Measurements from ENCODE around the gene DAB2IP.
"Not testable (repeated sequence)": the region's sequence is repeated elsewhere in the genome, so short reads cannot be mapped to it uniquely, and the experiment has no call there.

Gene DAB2IP

GRCh38 chr9:121727295-121728020 lies 76.0 kb downstream of the DAB2IP start:
- DNase-seq (ENCODE audit: low read depth): no peak

- DNase-seq (ENCODE audit: low read depth): no peak
These were observed 77.5 kb downstream of the DAB2IP start for GRCh38 chr9:121728916-121729315.

DNA sequence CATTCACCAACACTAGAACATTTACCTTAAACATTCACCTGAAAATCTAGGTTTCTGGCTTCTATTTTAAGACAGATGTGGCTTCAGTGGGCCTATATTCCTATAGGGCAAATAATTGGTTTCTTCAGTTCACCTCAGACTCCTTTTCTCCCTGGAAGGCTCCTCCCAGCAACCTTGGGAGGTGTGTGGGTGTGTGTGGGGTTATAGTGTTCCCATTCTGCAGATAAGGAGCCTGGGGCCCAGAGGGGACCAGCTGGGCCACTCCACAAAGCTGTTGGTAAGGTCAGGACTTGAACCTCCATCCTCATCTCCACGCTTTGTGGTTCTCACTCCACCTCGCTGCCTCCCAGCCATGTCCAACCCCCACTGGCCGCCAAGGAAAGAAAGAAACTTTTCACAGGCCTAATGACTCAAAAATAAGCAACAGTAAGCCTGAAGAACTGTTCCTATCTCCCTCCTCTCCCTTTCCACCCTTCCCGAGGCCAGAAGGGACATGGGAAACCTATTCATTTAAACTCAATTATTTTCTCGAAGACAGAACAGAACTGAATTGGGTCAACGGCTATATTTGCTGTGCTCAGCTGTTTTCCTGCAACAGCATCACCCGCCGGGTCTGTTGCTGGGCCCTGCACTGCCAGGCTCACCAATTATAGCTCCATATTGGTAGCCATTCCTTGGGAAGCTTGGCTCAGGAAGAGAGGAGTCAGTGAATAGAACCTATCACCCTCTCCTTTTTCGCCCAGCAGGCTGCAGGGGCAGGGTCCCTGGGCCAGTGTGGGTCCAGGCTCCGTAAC lies 78.5 kb downstream of the DAB2IP start:
- no peak for DNase-seq (ENCODE audit: low read depth)

DNA sequence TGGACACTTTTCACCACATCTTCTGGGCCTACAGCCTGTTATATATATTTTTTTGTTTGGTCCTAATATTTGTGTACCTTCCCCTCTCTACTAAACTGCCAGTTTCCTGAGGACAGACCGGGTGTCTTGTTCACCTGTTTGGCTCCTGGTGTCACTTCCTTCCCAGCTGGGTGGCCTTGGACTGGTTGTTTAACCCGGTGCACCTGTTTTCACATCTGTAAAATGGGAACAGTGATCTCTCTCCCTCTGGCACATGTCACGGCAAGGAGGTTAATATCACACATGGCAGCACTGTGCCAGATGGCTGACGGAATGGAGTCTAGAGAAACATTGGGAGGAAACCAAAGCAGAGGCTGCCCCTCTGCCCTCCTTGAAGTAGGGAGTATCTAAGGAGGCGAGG lies 79.7 kb downstream of the DAB2IP start:
- no peak for DNase-seq (ENCODE audit: low read depth)

DNA sequence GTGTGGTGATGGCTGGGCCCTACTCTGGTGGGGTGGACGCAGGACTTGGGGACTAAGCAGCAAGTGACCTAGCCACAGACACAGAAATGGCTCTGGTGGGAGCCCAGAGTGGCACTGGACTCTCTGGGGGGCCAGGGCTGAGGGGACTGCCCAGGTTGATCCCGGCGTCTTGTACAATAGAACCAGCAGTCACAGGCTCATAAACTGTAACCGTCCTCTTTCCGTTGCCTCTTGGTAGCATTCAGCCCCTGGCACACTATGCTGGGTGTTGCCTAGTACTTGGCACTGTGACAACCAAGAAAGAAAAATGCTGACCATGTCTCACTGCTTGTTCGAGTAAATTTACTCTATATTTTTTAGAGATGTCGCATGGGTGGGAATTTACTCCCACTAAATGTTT lies 80.5 kb downstream of the DAB2IP start:
- DNase-seq (ENCODE audit: low read depth): no peak

DNA sequence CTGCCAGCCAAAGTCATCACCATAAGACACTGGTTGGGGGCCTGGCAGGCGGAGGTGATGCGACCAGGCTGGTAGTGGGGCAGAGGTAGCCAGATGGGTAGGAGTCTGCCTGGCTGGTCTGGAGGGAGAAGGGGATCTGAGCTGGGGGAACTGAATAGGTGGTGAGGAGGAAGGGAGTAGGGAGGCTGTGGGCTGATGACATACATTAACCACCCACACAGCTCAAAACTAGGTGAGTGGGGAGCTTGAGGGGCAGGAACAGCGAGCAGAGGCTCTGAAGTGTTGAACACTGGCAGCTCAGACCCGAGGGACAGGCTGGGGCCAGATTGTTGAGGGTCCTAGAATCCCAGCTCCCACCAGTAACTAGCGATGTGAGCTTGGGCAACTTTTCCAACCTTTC lies 81.0 kb downstream of the DAB2IP start:
- no peak for DNase-seq (ENCODE audit: low read depth)

GRCh38 chr9:121732886-121733285 lies 81.5 kb downstream of the DAB2IP start:
- DNase-seq (ENCODE audit: low read depth): no peak

DNA sequence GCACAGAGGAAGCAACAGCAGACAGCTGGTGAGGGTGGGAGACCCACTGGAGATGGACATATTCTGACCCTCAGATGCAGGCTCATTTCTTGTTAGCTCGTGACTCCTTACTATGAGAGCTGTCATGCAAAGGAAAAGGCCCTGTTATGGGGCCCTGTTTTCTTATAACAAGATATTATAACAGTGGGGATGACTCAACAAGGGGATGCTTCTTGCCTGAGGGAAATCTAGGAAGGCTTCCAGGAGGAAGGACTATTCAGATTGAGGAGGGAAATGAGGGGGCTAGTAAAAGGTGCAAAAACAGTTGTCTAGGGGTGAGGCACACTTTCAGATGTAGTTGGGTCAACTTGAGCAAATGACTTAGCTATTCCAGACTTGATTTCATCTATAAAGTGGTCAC lies 83.0 kb downstream of the DAB2IP start:
- no peak for DNase-seq (ENCODE audit: low read depth)

DNA sequence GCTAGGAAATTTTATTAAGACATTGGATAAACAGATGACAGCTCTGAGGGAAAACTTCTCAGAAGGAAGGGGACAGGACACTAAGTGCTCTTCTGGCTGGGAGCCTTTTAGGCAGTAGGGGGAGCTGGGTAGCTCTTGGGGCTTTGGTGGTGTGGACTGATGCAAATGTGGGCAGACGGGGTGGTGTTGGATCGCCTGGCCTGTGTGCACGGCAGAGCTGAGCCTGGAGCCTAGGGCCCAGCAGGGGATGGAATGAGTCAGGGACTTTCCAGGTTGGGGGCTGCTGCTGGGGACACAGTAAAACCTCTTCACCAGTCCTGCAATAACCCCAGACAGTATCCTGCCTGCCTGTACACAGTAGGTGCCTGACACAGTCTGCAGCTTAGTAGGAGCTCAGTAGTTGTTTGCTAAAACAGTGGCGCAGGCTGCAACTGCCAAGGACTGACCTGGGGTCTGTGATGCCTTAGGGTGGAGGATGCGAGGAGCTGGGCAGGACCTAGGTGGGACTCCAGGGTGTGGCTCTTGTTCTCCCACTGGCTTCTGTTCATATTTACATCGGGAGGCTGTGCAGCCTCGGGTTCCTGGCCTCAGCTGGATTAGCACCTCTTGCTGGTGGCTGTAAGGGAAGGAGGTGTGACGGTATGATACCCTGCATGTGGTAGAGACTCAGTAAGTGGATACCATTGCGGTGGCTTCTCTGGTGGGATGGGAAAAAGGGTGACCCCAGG lies 83.8 kb downstream of the DAB2IP start:
- no peak for DNase-seq (ENCODE audit: low read depth)

- DNase-seq (ENCODE audit: low read depth): no peak
These were observed 84.6 kb downstream of the DAB2IP start for GRCh38 chr9:121735793-121736770.

DNA sequence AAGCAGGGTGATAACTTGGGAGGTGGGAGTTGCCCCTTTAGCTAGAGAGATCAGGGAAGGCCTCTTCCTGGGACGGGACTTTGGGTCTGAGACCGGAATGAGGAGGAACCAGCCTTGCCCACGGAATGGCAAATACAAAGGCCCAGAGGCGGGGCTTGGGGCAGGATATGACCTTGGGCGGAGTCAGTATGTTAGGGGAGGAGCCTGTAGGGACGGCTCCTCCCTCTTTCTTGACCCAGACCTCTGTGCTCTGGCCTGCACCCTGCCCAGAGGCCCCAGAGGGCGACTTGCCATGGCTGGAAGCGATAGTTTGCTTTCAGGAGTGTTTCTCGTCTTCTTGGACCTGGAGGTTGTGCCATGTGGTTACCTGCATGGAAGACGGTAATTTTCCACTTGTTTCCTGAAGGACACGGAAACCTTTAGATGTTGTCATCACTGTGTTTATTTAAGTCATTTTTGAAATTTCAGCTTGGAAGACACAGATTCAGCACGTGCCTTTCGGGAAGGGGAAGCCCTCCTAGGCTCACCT lies 85.6 kb downstream of the DAB2IP start:
- DNase-seq (ENCODE audit: low read depth): no peak

- no peak for DNase-seq (ENCODE audit: low read depth)
These were observed 86.1 kb downstream of the DAB2IP start for GRCh38 chr9:121737481-121737931.

- DNase-seq (ENCODE audit: low read depth): no peak
These were observed 87.0 kb downstream of the DAB2IP start for GRCh38 chr9:121738411-121738810.

DNA sequence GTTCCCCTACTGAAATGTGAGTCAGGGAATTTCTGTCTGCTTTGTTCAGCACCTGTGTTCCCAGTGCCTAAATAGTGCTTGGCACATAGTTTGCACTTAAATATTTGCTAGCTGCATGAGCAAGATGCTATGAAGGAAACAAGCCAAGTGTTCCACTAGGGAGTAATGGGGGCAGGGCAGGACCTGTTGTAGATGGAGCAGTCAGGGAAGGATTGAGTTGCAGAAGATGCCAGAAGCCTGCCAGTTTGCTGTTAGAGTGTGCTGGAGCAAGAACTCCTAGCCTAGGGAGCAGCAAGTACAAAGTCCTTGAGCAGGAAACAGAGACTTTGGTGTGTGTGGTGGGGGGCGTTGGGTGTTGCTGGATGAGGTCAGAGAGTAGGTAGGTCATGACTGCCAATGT lies 87.5 kb downstream of the DAB2IP start:
- no peak for DNase-seq (ENCODE audit: low read depth)

GRCh38 chr9:121739971-121740370 lies 88.5 kb downstream of the DAB2IP start:
- no peak for DNase-seq (ENCODE audit: low read depth)

DNA sequence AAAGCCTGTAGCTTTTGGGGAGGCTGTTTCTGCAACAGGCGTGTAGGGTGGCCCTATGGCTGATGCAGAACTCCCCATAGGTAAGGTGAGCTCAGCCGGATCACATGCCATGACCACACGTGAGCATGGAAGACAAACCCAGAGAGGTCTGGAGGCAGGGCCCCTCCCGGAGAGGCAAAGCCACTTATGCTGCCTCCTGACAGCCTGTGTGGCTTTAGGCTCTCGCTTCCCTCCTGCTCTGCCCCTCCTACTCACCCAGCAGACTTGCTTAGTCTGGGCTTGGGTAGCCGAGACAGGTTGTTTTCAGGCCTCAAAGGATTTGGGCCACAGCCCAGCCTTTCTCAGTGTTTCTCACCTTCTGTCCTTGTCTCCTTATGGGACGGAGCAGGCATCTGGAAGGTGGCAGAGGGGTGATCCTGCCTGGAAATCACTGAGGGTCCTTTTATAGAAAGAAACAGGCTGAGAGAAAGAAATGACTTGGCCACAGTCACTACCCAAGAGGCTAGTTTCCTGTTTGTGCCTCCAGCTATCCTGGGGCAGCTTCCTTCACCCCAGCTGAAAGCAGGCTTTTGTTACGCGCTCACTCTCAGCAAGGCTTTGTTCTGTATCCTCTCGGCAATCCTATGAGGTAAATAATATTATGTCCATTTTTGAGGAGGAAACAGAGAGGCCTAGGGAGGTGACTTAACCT lies 89.9 kb downstream of the DAB2IP start:
- no peak for DNase-seq (ENCODE audit: low read depth)

- not testable (repeated sequence) for DNase-seq (ENCODE audit: low read depth)
These were observed 90.5 kb downstream of the DAB2IP start for GRCh38 chr9:121741919-121742283.

- no peak for DNase-seq (ENCODE audit: low read depth)
These were observed 91.5 kb downstream of the DAB2IP start for GRCh38 chr9:121742923-121743322.

DNA sequence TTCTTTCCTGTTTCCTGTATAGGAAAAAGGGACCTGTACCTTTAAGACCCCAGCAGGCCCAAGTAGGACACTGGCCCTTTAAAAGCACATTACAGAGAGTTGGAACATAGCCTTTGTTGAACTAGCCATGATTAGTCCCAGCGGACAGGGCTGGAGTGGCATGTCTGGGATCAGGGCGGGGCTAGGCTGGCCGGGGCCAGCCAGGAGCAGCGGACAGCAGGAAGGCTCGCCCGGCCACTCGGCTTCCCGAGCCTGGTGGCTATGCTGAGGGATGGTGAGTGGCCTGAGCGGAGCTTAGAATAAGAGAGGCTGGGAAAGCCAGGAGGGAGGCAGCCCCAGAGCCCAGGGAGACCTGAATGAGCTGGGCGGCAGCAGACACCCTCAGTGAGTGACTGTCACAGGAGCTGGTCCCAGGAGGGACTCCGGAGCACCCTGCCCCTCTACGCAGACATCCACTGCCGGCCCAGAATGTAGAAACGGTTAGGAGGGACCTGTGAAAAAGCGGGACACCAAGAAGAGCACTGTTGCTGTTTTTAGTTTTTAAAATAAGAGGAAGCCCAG lies 92.1 kb downstream of the DAB2IP start:
- no peak for DNase-seq (ENCODE audit: low read depth)

- no peak for DNase-seq (ENCODE audit: low read depth)
These were observed 92.7 kb downstream of the DAB2IP start for GRCh38 chr9:121744002-121744686.

All from T follicular helper cell (primary cell).